Stimulated activated naive CD8-positive, alpha-beta T cell treated with anti-CD3 and anti-CD28 coated beads, Interleukin-15, amount 100 ng/mL, for 72 hours (primary cell): Measurements from ENCODE around the gene CEP41.

Source experiments
- ATAC-seq: fragments of 150-1000 bp; cut with Tn5 transposase; 2 replicates; pipeline ENCODE4 v1.10.0; 2021; ENCODE audit warnings: mild to moderate bottlenecking, moderate library complexity
- DNase-seq, 2 donors: peaks; one replicate each; pipeline ENCODE4 v3.0.0; 2021 to 2022
- H3K27ac Mint-ChIP-seq, 2 donors: one replicate each; pipeline ENCODE4 v1.8.0; 2022; ENCODE audit warnings: mild to moderate bottlenecking in 2 of 2, mixed read lengths in 2 of 2, moderate library complexity in 2 of 2
- H3K27me3 Mint-ChIP-seq: one replicate; pipeline ENCODE4 v1.8.0; 2022; ENCODE audit warnings: mixed read lengths
- H3K4me1 Mint-ChIP-seq: one replicate; pipeline ENCODE4 v1.8.0; 2022; ENCODE audit warnings: mild to moderate bottlenecking, mixed read lengths
- H3K4me3 Mint-ChIP-seq, 2 donors: one replicate each; pipeline ENCODE4 v1.8.0; 2022; ENCODE audit warnings: mild to moderate bottlenecking in 2 of 2, mixed read lengths in 2 of 2, moderate library complexity in 1 of 2
- H3K9me3 Mint-ChIP-seq, 2 donors: one replicate each; pipeline ENCODE4 v1.8.0; 2022; ENCODE audit warnings: mixed read lengths in 2 of 2

The CEP41 gene

DNA sequence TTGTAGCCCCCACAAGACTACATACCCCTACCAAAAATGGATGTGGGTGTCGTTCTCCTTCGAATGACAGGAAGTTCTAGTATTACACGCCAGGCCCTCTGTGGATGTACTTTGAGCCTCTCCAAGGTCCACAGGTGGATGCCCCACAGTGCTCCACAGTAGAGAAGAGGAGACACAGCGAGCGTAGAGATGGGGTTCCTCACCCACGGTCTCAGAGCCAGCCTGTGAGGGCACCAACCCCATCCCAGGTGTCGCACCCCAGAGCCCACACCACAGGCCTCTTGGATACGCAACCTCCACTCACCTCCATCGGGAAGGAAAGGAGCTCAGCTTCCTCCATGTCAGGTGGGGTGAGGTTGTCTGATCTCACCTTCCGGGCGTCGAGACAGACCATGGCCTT, 93.9 kb downstream of the CEP41 start:
- ATAC-seq: no peak
- peaks cover 23% of the 10 kb centered on the region for H3K4me1 Mint-ChIP-seq
- DNase-seq: no peak

DNA sequence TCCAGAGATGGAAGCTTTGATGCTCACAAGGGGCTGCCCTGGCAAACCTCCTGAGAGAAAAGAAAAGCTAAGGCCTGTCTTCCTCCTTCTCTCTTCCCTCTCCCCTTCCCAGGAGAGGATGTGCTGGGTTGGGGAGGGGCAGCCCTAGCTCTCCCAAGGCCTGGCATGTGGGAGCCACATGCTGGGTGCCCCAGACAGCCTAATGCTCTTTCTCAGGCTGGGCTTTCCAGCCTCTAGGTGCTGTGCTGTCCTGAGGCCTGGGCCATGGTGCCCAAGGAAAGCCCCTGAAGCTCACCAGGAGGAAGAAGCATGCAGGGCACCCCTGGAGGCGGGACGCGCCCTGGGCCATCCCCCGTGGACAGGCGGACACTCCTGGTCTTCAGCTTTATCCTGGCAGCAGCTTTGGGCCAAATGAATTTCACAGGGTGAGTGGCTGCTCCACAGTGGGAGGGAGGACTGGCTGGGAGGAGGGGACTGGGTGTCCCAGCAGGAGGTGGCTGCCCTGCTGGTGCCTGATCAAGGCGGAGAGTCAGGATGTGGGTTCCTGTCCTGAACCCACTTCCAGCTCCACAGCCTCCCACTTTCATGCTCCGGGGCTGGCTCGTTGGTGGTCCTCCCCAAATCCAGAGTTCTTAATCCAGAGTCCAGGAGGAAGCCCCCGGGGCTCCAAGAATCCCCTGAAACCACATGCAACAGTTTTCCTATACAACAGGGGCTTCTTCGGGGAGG, 94.5 kb downstream of the CEP41 start:
- Mint-ChIP-seq H3K4me3 (no peak overlapping the region), H3K27me3 (no peaks in the 10 kb centered on the region), H3K27ac (peak overlapping the region in 1 of 2 donors; percentile 89), H3K9me3 (no peaks in the 10 kb centered on the region), H3K4me1 (peaks cover 17% of the 10 kb centered on the region)
- DNase-seq: no peak
- ATAC-seq: peak; percentile 20

More for the DNA sequence above, 93.9 kb downstream of the CEP41 start:
- no peak overlapping the region for H3K4me3 Mint-ChIP-seq
- H3K27me3 Mint-ChIP-seq: no peaks in the 10 kb centered on the region
- no peaks in the 10 kb centered on the region for H3K9me3 Mint-ChIP-seq
- H3K27ac Mint-ChIP-seq: no peak overlapping the region

GRCh38 chr7:130345725-130346124, 95.1 kb downstream of the CEP41 start:
- Mint-ChIP-seq H3K4me3 (no peak overlapping the region), H3K4me1 (peaks cover 11% of the 10 kb centered on the region), H3K9me3 (no peaks in the 10 kb centered on the region), H3K27me3 (no peaks in the 10 kb centered on the region), H3K27ac (no peak overlapping the region)
- no peak for DNase-seq
- no peak for ATAC-seq

DNA sequence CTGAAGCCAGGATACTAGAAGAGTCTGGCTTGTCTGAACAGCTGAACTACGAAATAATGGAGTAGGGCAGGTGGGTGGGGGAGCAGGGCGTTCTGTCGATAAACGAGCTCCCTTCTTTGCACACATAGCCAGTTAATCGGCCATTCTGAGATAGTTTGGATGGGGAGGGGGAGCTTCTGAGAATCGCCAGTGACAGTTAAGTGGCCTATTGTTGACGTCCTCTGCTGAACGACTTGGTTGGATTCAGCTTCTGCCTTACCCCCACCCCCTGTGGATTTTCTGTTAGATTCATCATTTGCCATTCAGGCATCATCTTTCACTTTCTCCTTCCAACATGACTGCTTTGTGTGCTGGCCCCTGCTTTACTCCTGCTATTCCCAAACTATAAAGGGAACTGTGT, 95.7 kb downstream of the CEP41 start:
- H3K9me3 Mint-ChIP-seq: no peaks in the 10 kb centered on the region
- no peak overlapping the region for H3K4me3 Mint-ChIP-seq
- H3K4me1 Mint-ChIP-seq: peaks cover 5% of the 10 kb centered on the region
- DNase-seq (no peak), ATAC-seq (no peak)
- H3K27me3 Mint-ChIP-seq: no peaks in the 10 kb centered on the region
- H3K27ac Mint-ChIP-seq: no peak overlapping the region

GRCh38 chr7:130344271-130344866, 96.4 kb downstream of the CEP41 start, which contains the start of gene CPA5:
Gene CPA5 (plus strand): TSS chr7:130344816. CDS start chr7:130346486, 1,670 bp downstream.
- no peaks in the 10 kb centered on the region for H3K4me1 Mint-ChIP-seq
- no peak within 1 kb of the TSS for H3K4me3 Mint-ChIP-seq
- no peak within 1 kb of the TSS for H3K27ac Mint-ChIP-seq
- H3K9me3 Mint-ChIP-seq: no peaks in the 10 kb centered on the region
- H3K27me3 Mint-ChIP-seq: no peaks in the 10 kb centered on the region
- ATAC-seq (no peak), DNase-seq (no peak)
